ENCODE data around the gene ERVK3-1. TPM values are rescaled to one million over a fixed set of nuclear protein-coding genes. Genes with fewer than 3 reads are reported as not detected.

The ERVK3-1 gene
- total RNA-seq, 1 experiment from 2014 or later: 61.3 TPM

- H3K9me3 Mint-ChIP-seq (ENCODE audit: unreplicated experiment): peaks cover 14% of the 10 kb centered on the region
- intact Hi-C loops (cut with micrococcal nuclease; ENCODE audit: unreplicated experiment): no loop called here
- H3K4me3 Mint-ChIP-seq (ENCODE audit: unreplicated experiment): no peak overlapping the region
- no peaks in the 10 kb centered on the region for H3K4me1 Mint-ChIP-seq (ENCODE audit: low read depth, unreplicated experiment)
- no peaks in the 10 kb centered on the region for H3K27me3 Mint-ChIP-seq (ENCODE audit: insufficient read depth, unreplicated experiment)
- Histone ChIP-seq H3K9me3 (peaks cover 68% of the 10 kb centered on the region), H3K27me3 (replicated peaks; ENCODE audit: control insufficient read depth, insufficient read depth, low read length) (no peaks in the 10 kb centered on the region), H3K36me3 (ENCODE audit: control insufficient read depth, insufficient read depth, low read length) (0 out of 2 replicates have a peak, but pooled peaks cover 1% of the 10 kb centered on the region), H3K4me1 (no peaks in the 10 kb centered on the region), H3K4me3 (ENCODE audit: low read depth, low read length) (no peak overlapping the region)
- H3K36me3 Mint-ChIP-seq (ENCODE audit: insufficient read depth, unreplicated experiment): peaks cover 74% of the 10 kb centered on the region
- TF ChIP-seq CTCF (IDR thresholded peaks at IDR 0.05; ENCODE audit: insufficient read depth in 1 of 2, low read depth in 1 of 2, low read length in 1 of 2, severe bottlenecking in 1 of 2, unreplicated experiment in 1 of 2): no peak
- POLR2A ChIA-PET: no interaction called here
- CTCF ChIA-PET: interaction anchor here (0.7 kb wide), 1 partner anchor 74 kb away, joined by 3 read pairs; no protein-coding TSS in a partner anchor
- H3K27ac Mint-ChIP-seq (ENCODE audit: unreplicated experiment): no peak overlapping the region
- DNase-seq: no peak
- BruUV-seq (replicated peaks): no TSS peak
Observed at GRCh38 chr19:58268344-58268743, 36.8 kb upstream of the ERVK3-1 start.

GRCh38 chr19:58274771-58275201, 30.4 kb upstream of the ERVK3-1 start:
- Mint-ChIP-seq H3K9me3 (ENCODE audit: unreplicated experiment) (peaks cover 19% of the 10 kb centered on the region), H3K27ac (ENCODE audit: unreplicated experiment) (no peak overlapping the region), H3K36me3 (ENCODE audit: insufficient read depth, unreplicated experiment) (peaks cover 74% of the 10 kb centered on the region), H3K4me1 (ENCODE audit: low read depth, unreplicated experiment) (peaks cover 3% of the 10 kb centered on the region), H3K4me3 (ENCODE audit: unreplicated experiment) (no peak overlapping the region), H3K27me3 (ENCODE audit: insufficient read depth, unreplicated experiment) (no peaks in the 10 kb centered on the region)
- Histone ChIP-seq H3K27me3 (replicated peaks; ENCODE audit: control insufficient read depth, insufficient read depth, low read length) (no peaks in the 10 kb centered on the region), H3K9me3 (peaks cover 18% of the 10 kb centered on the region), H3K4me1 (0 out of 2 replicates have a peak, but pooled peaks cover 2% of the 10 kb centered on the region), H3K4me3 (ENCODE audit: low read depth, low read length) (no peak overlapping the region), H3K36me3 (ENCODE audit: control insufficient read depth, insufficient read depth, low read length) (peaks cover 1% of the 10 kb centered on the region; the same call in 1 of the 2 replicates)
- ChIA-PET CTCF (no interaction called here), POLR2A (interaction anchor here (0.7 kb wide), 1 partner anchor 26 kb away, joined by 3 read pairs; no protein-coding TSS in a partner anchor)
- no peak for TF ChIP-seq CTCF (IDR thresholded peaks at IDR 0.05; ENCODE audit: insufficient read depth in 1 of 2, low read depth in 1 of 2, low read length in 1 of 2, severe bottlenecking in 1 of 2, unreplicated experiment in 1 of 2)
- intact Hi-C loops (cut with micrococcal nuclease; ENCODE audit: unreplicated experiment): loop anchor here (5.0 kb wide), 1 partner anchor 92 kb away; the partner anchor contains the start of gene ZNF274
- no peak for DNase-seq
- no TSS peak for BruUV-seq (replicated peaks)

GRCh38 chr19:58275564-58275963, 29.6 kb upstream of the ERVK3-1 start:
- TF ChIP-seq CTCF (IDR thresholded peaks at IDR 0.05; ENCODE audit: insufficient read depth in 1 of 2, low read depth in 1 of 2, low read length in 1 of 2, severe bottlenecking in 1 of 2, unreplicated experiment in 1 of 2): no peak
- Histone ChIP-seq H3K4me3 (ENCODE audit: low read depth, low read length) (no peak overlapping the region), H3K9me3 (peaks cover 12% of the 10 kb centered on the region), H3K27me3 (replicated peaks; ENCODE audit: control insufficient read depth, insufficient read depth, low read length) (no peaks in the 10 kb centered on the region), H3K36me3 (ENCODE audit: control insufficient read depth, insufficient read depth, low read length) (peaks cover 1% of the 10 kb centered on the region; the same call in 1 of the 2 replicates), H3K4me1 (0 out of 2 replicates have a peak, but pooled peaks cover 5% of the 10 kb centered on the region)
- BruUV-seq (replicated peaks): no TSS peak
- no peak overlapping the region for H3K4me3 Mint-ChIP-seq (ENCODE audit: unreplicated experiment)
- H3K4me1 Mint-ChIP-seq (ENCODE audit: low read depth, unreplicated experiment): peaks cover 7% of the 10 kb centered on the region
- POLR2A ChIA-PET: no interaction called here
- CTCF ChIA-PET: no interaction called here
- peaks cover 66% of the 10 kb centered on the region for H3K36me3 Mint-ChIP-seq (ENCODE audit: insufficient read depth, unreplicated experiment)
- H3K9me3 Mint-ChIP-seq (ENCODE audit: unreplicated experiment): peaks cover 12% of the 10 kb centered on the region
- intact Hi-C loops (cut with micrococcal nuclease; ENCODE audit: unreplicated experiment): loop anchor here (5.0 kb wide), 1 partner anchor 93 kb away; the partner anchor contains the start of gene ZNF274
- no peak for DNase-seq
- H3K27me3 Mint-ChIP-seq (ENCODE audit: insufficient read depth, unreplicated experiment): no peaks in the 10 kb centered on the region
- H3K27ac Mint-ChIP-seq (ENCODE audit: unreplicated experiment): no peak overlapping the region
